K562 (cell line): ENCODE results near the gene PIGH. TPM values are rescaled to one million over a fixed set of nuclear protein-coding genes. Genes with fewer than 3 reads are reported as not detected.

Experiments used
- ARID2 ChIP-seq: fragments of 450-650 bp; IDR thresholded peaks from 2 replicates; pipeline ENCODE4 v1.6.1; 2017; ENCODE audit warnings: antibody characterized with exemption, mild to moderate bottlenecking
- BRF1 ChIP-seq: IDR thresholded peaks from 3 replicates; pipeline ENCODE4 v1.6.1; 2011; ENCODE audit warnings: borderline replicate concordance, mild to moderate bottlenecking; ENCODE audit not compliant: insufficient read length; ENCODE audit errors: extremely low read depth
- E2F3 ChIP-seq: fragments of 250-450 bp; sonication (Bioruptor Pico); IDR thresholded peaks from 2 replicates; pipeline ENCODE4 v1.4.0; 2020; ENCODE audit warnings: mild to moderate bottlenecking
- HEY1 ChIP-seq: fragments of 250-450 bp; sonication (Bioruptor Pico); IDR thresholded peaks from 2 replicates; pipeline ENCODE4 v1.5.0; 2020; ENCODE audit warnings: mild to moderate bottlenecking, moderate library complexity, borderline replicate concordance
- HNRNPL ChIP-seq: fragments of 200-400 bp; formaldehyde crosslinking; IDR thresholded peaks from 2 replicates; pipeline ENCODE4 v1.6.1; 2017; ENCODE audit warnings: low read depth, mild to moderate bottlenecking, low read length
- ILF3 ChIP-seq: fragments of 450-650 bp; IDR thresholded peaks from 2 replicates; pipeline ENCODE4 v1.6.1; 2018; ENCODE audit warnings: antibody characterized with exemption, mild to moderate bottlenecking, moderate library complexity, borderline replicate concordance
- NONO ChIP-seq, 2 experiments: fragments of 200-400 bp in 1 of 2; fragments of 450-650 bp in 1 of 2; formaldehyde crosslinking in 1 of 2; IDR thresholded peaks; 2 replicates each; pipeline ENCODE4 v1.6.1; 2017; ENCODE audit warnings: low read depth in 2 of 2, mild to moderate bottlenecking in 2 of 2, moderate library complexity in 2 of 2, low read length in 1 of 2
- POLR2A ChIP-seq: fragments of 450-650 bp; conservative IDR thresholded peaks from 2 replicates; pipeline ENCODE4 v1.6.1; 2016
- RBM14 ChIP-seq: fragments of 200-400 bp; formaldehyde crosslinking; IDR thresholded peaks from 2 replicates; pipeline ENCODE4 v1.6.1; 2018; ENCODE audit warnings: low read depth, mild to moderate bottlenecking, low read length, moderate library complexity, borderline replicate concordance; ENCODE audit not compliant: insufficient read depth
- SAP30 ChIP-seq: fragments of 200-600 bp; sonication (generic); IDR thresholded peaks from 2 replicates; pipeline ENCODE4 v1.6.1; 2012; ENCODE audit warnings: borderline replicate concordance, low read depth, mild to moderate bottlenecking, moderate library complexity, low read length, control low read depth, inconsistent platforms; ENCODE audit not compliant: insufficient read depth, poor library complexity, severe bottlenecking
- STAT5B ChIP-seq: fragments of 250-450 bp; sonication (Bioruptor Pico); IDR thresholded peaks from 2 replicates; pipeline ENCODE4 v1.8.0; 2021; ENCODE audit warnings: mild to moderate bottlenecking, inconsistent platforms
- XRCC3 ChIP-seq: fragments of 450-650 bp; IDR thresholded peaks from 2 replicates; pipeline ENCODE4 v1.6.1; 2017; ENCODE audit warnings: mild to moderate bottlenecking, moderate library complexity
- YBX1 ChIP-seq: fragments of 450-650 bp; IDR thresholded peaks from 2 replicates; pipeline ENCODE4 v1.7.1; 2016; ENCODE audit warnings: mild to moderate bottlenecking
- ZNF644 ChIP-seq: fragments of 200-800 bp; sonication (Bioruptor generic); IDR thresholded peaks from 2 replicates; pipeline ENCODE4 v1.6.1; 2016; ENCODE audit warnings: low read depth, missing genetic modification characterization, missing compliant biosample characterization
- polyA plus RNA-seq, 8 experiments: library from polyadenylated mRNA; depleted of rRNA in 4 of 8; stranded (reverse) in 5 of 8; unstranded in 3 of 8; fragments of >200 nt; fragmentation: Nextera tagmentation in 2 of 8; fragmentation: Illumina TruSeq in 1 of 8; extraction: Ambion mirVana in 2 of 8; extraction: Trizol in 1 of 8; gene quantifications; 2 replicates each; pipeline versions ENCODE4 v1.2.1 to v1.2.3, GENCODE V29; 2011 to 2014; ENCODE audit warnings: inconsistent platforms in 1 of 8, missing spikeins in 1 of 8
- total RNA-seq, 7 experiments: library from RNA; depleted of rRNA in 6 of 7; stranded (reverse); fragments of >200 nt in 6 of 7; fragmentation: Illumina TruSeq in 2 of 7; extraction: Trizol in 2 of 7; gene quantifications; 2 replicates each; pipeline versions ENCODE4 v1.2.1 to v1.2.3, GENCODE V29; 2011 to 2021; ENCODE audit warnings: low replicate concordance in 1 of 7
- TF ChIP-seq, protein P1 (sequence below): fragments of 450-650 bp; IDR thresholded peaks from 2 replicates; pipeline ENCODE4 v1.6.1; 2016
- TF ChIP-seq, protein P2 (sequence below): fragments of 250-450 bp; sonication (Bioruptor Pico); IDR thresholded peaks from 2 replicates; pipeline ENCODE4 v1.8.0; 2021; ENCODE audit warnings: borderline replicate concordance, mild to moderate bottlenecking, moderate library complexity; ENCODE audit not compliant: poor library complexity, severe bottlenecking
- TF ChIP-seq, protein P3 (sequence below): sonication (generic); formaldehyde crosslinking; IDR thresholded peaks from 2 replicates; pipeline ENCODE4 v1.8.1; 2023; ENCODE audit warnings: missing genetic modification reagents, mild to moderate bottlenecking, borderline replicate concordance
- TF ChIP-seq, protein P4 (sequence below): fragments of 450-650 bp; IDR thresholded peaks from 2 replicates; pipeline ENCODE4 v1.7.0; 2016; ENCODE audit warnings: borderline replicate concordance

PIGH gene
- total and polyA plus RNA-seq, 9 of the 15 experiments (the other 6 are each of a cell fraction or from before 2014, with no cell fraction given), result 21.1 to 53.4 (median 24.7) TPM

DNA sequence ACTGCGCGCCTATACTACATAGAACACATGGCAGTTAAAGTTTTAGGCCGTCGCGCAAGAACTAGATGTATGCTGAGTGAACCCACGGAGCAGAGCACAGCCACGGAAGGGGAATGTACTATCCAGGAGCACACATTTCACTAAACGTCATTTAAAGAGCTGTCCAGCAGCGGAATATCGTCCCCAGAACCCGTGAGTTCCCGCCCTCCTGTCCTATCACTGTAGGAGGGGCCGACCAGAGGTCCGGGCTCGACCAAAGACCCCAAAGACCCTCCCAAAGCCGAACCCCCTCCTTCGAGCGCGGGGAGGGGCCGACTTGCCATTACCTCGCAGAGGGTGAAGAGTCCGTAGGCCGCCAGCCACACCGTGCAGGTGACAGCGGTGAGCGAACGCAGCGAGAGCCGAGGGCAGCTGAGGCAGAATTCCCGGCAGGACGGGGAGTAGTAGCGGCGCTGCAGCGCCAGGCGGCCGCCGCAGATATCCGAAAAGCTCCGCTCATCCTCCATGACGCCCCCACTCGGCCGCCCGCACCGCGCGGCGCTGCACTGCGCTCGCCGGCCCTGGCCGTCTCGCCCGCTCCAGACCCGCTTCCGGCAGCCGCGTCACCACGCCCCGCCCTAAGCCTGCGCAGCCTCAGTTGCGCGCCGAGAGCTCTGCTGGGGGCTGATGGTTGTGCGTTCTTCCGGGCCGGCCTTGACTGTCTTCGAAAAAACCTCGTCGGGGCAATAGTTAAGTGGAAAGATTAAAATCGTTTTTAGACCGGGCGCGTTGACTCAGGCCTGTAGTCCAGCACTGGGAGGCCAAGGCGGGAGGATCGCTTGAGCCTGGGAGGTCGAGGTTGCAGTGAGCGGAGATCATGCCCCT is at the start of gene PIGH (continued):
- TF ChIP-seq, protein P1, sequence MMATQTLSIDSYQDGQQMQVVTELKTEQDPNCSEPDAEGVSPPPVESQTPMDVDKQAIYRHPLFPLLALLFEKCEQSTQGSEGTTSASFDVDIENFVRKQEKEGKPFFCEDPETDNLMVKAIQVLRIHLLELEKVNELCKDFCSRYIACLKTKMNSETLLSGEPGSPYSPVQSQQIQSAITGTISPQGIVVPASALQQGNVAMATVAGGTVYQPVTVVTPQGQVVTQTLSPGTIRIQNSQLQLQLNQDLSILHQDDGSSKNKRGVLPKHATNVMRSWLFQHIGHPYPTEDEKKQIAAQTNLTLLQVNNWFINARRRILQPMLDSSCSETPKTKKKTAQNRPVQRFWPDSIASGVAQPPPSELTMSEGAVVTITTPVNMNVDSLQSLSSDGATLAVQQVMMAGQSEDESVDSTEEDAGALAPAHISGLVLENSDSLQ, result no peak; the same call in 1 of the 2 replicates
- TF ChIP-seq, protein P2, sequence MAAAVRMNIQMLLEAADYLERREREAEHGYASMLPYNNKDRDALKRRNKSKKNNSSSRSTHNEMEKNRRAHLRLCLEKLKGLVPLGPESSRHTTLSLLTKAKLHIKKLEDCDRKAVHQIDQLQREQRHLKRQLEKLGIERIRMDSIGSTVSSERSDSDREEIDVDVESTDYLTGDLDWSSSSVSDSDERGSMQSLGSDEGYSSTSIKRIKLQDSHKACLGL (CRISPR knock-in tag), result no peak
- no peak for TF ChIP-seq XRCC3
- TF ChIP-seq ZNF644 (tag), result no peak
- TF ChIP-seq SAP30, result no peak
- TF ChIP-seq, protein P3, sequence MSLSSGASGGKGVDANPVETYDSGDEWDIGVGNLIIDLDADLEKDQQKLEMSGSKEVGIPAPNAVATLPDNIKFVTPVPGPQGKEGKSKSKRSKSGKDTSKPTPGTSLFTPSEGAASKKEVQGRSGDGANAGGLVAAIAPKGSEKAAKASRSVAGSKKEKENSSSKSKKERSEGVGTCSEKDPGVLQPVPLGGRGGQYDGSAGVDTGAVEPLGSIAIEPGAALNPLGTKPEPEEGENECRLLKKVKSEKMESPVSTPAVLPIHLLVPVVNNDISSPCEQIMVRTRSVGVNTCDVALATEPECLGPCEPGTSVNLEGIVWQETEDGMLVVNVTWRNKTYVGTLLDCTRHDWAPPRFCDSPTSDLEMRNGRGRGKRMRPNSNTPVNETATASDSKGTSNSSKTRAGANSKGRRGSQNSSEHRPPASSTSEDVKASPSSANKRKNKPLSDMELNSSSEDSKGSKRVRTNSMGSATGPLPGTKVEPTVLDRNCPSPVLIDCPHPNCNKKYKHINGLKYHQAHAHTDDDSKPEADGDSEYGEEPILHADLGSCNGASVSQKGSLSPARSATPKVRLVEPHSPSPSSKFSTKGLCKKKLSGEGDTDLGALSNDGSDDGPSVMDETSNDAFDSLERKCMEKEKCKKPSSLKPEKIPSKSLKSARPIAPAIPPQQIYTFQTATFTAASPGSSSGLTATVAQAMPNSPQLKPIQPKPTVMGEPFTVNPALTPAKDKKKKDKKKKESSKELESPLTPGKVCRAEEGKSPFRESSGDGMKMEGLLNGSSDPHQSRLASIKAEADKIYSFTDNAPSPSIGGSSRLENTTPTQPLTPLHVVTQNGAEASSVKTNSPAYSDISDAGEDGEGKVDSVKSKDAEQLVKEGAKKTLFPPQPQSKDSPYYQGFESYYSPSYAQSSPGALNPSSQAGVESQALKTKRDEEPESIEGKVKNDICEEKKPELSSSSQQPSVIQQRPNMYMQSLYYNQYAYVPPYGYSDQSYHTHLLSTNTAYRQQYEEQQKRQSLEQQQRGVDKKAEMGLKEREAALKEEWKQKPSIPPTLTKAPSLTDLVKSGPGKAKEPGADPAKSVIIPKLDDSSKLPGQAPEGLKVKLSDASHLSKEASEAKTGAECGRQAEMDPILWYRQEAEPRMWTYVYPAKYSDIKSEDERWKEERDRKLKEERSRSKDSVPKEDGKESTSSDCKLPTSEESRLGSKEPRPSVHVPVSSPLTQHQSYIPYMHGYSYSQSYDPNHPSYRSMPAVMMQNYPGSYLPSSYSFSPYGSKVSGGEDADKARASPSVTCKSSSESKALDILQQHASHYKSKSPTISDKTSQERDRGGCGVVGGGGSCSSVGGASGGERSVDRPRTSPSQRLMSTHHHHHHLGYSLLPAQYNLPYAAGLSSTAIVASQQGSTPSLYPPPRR (CRISPR knock-in tag), result no peak
- 0 out of 4 replicates have a peak, but pooled peaks of 1 of the 2 experiments have one; percentile 38 for TF ChIP-seq NONO (IDR thresholded peaks at IDR 0.05; ENCODE audit: low read depth in 2 of 2, low read length in 1 of 2)
- no peak for TF ChIP-seq ARID2
- TF ChIP-seq BRF1, result no peak
- no peak for TF ChIP-seq YBX1
- TF ChIP-seq STAT5B, result no peak
- TF ChIP-seq HEY1 (CRISPR knock-in tag), result no peak
- no peak for TF ChIP-seq E2F3
- peak; percentile 73 for TF ChIP-seq POLR2A
- TF ChIP-seq RBM14, result no peak
- no peak for TF ChIP-seq HNRNPL
- TF ChIP-seq, protein P4, sequence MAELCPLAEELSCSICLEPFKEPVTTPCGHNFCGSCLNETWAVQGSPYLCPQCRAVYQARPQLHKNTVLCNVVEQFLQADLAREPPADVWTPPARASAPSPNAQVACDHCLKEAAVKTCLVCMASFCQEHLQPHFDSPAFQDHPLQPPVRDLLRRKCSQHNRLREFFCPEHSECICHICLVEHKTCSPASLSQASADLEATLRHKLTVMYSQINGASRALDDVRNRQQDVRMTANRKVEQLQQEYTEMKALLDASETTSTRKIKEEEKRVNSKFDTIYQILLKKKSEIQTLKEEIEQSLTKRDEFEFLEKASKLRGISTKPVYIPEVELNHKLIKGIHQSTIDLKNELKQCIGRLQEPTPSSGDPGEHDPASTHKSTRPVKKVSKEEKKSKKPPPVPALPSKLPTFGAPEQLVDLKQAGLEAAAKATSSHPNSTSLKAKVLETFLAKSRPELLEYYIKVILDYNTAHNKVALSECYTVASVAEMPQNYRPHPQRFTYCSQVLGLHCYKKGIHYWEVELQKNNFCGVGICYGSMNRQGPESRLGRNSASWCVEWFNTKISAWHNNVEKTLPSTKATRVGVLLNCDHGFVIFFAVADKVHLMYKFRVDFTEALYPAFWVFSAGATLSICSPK, result no peak
- no peak for TF ChIP-seq ILF3
